Measurements from ENCODE around the gene SERP2. TPM values are rescaled to one million over a fixed set of nuclear protein-coding genes. Genes with fewer than 3 reads are reported as not detected.

The SERP2 gene
- total RNA-seq, 2 donors from 2014 or later: 1.6 to 5.2 TPM

DNA sequence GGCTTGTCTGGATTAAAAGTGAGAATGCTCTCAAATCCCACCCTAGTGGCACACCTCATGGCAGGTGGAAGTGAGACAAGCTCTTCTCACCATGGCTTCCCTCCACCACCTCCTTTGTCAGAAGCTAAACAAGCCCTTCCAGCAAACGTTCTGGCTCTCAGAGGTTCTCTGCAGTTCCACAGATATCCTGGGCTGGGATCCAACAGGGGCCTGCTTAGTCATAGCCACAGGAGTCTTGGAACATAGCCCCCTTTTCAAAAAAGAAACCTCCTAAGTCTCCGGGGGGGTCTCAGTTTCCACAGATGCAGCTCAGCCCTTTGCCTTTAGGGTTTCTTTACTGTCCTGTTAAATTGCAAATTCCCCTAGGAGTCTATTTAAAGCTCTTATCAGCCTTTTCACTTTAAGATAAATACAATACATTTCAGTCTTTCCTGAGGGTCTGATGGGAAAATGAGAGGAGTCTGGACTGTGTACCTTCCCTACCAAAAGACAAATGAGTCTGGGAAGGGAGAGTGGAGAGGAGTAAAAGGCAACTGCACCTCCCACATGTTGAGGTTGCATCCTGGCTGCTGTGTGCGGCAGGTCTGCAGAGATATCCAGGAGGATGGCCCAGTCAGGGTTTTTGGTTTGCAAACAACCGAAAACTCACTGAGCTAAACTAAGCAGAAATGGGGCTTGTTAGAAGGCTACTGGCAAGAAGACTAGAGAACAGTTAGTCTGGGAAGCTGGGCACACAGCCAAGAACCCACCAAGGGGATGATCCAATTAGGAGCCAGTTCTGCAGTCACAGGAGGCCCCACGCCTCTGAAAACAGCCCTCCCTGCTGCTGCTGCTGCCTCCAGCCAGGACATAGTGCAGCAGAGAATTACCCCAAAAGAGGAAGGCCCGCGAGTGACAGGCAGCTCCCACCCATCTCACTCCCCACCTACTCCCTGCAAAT lies 41.4 kb upstream of the SERP2 start:
- intact Hi-C loops (cut with DNase I): no loop called here

DNA sequence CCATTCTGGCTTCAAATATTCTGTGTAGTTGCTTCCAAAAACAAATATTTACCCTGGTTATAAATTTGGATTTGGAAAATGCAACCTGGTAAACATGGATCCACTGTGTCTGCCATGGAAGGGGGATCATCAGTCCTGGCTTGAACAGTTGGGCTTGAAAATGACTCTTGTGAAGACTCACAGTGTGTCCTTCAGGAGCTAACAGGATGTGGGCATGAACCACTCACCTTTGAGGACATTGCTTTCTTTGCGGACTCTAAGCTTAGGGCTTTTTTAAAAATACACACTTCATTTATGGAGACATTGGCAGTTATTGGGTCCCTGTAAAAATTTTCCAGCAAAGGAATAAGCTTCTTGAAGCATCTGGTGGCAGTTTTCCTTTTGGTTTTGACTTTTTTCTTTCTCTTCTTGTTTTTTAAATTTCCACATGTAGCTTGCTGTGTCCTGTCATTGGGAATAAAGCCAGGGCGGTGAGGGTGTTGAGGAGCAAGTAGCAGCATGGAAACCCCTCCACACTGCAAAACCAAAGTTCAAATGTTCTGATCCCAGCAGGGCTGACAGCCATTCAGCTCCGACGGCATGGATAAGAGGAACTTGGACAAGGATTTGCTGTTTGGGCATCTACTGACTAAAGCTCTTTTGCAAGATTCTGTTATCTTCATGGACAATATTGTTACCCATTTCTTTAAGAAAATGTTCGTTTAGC lies 39.5 kb upstream of the SERP2 start:
- Histone ChIP-seq H3K27me3 (no peaks in the 10 kb centered on the region), H3K36me3 (replicated peaks in 1 of 2; ENCODE audit: insufficient read depth in 1 of 2, low read depth in 2 of 2) (no peaks in the 10 kb centered on the region), H3K4me3 (no peak overlapping the region), H3K27ac (no peak overlapping the region), H3K4me1 (no peaks in the 10 kb centered on the region), H3K9me3 (no peaks in the 10 kb centered on the region)
- no peak for ATAC-seq
- intact Hi-C loops (cut with DNase I): no loop called here
- no peak for DNase-seq
- TF ChIP-seq POLR2A (IDR thresholded peaks at IDR 0.05): no peak
- TF ChIP-seq, protein P1, sequence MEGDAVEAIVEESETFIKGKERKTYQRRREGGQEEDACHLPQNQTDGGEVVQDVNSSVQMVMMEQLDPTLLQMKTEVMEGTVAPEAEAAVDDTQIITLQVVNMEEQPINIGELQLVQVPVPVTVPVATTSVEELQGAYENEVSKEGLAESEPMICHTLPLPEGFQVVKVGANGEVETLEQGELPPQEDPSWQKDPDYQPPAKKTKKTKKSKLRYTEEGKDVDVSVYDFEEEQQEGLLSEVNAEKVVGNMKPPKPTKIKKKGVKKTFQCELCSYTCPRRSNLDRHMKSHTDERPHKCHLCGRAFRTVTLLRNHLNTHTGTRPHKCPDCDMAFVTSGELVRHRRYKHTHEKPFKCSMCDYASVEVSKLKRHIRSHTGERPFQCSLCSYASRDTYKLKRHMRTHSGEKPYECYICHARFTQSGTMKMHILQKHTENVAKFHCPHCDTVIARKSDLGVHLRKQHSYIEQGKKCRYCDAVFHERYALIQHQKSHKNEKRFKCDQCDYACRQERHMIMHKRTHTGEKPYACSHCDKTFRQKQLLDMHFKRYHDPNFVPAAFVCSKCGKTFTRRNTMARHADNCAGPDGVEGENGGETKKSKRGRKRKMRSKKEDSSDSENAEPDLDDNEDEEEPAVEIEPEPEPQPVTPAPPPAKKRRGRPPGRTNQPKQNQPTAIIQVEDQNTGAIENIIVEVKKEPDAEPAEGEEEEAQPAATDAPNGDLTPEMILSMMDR (IDR thresholded peaks at IDR 0.05): no peak
- 68 to 69% methylated on average over 5 of the region's 5 CpGs for WGBS, 2 donors

More for the DNA sequence above, 41.4 kb upstream of the SERP2 start:
- DNase-seq: peak in 3 of 4 donors; percentile 43 to 51 (median 45)
- TF ChIP-seq, protein P1 (IDR thresholded peaks at IDR 0.05): no peak
- TF ChIP-seq POLR2A (IDR thresholded peaks at IDR 0.05): no peak
- no peaks in the 10 kb centered on the region for H3K36me3 ChIP-seq (replicated peaks in 1 of 2; ENCODE audit: insufficient read depth in 1 of 2, low read depth in 2 of 2)
- 41 to 63% methylated on average over 6 to 7 of the region's 7 CpGs for WGBS, 2 donors
- H3K27me3 ChIP-seq: no peaks in the 10 kb centered on the region
- no peak overlapping the region for H3K27ac ChIP-seq
- H3K4me1 ChIP-seq: no peaks in the 10 kb centered on the region
- ATAC-seq: no peak
- no peaks in the 10 kb centered on the region for H3K9me3 ChIP-seq
- H3K4me3 ChIP-seq: no peak overlapping the region

DNA sequence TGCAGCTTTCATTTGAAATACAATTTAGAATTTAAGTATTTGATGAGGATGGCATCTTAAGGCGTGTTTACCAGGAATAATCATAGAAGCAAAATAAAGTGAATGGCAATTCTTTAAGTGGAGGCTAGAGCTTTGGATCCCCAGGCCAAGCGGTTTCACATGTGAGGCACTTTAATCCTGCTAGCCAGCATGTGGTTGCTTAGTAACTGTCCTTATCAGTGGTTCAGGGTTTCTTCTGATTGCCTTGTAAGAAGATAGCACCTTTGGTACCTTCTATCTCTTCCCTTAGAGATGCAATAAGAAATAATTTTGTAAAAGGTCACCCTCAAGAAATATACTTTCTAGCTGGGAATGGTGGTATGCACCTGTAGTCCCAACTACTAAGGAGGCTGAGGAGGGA lies 38.9 kb upstream of the SERP2 start:
- no peak for ATAC-seq
- Histone ChIP-seq H3K36me3 (replicated peaks in 1 of 2; ENCODE audit: insufficient read depth in 1 of 2, low read depth in 2 of 2) (no peaks in the 10 kb centered on the region), H3K4me1 (no peaks in the 10 kb centered on the region), H3K4me3 (no peak overlapping the region), H3K9me3 (no peaks in the 10 kb centered on the region), H3K27ac (no peak overlapping the region), H3K27me3 (no peaks in the 10 kb centered on the region)
- TF ChIP-seq, protein P1 (IDR thresholded peaks at IDR 0.05): no peak
- no peak for TF ChIP-seq POLR2A (IDR thresholded peaks at IDR 0.05)
- DNase-seq: no peak
- intact Hi-C loops (cut with DNase I): no loop called here
- WGBS, 2 donors: 75 to 87% methylated on average over 2 of the region's 2 CpGs

DNA sequence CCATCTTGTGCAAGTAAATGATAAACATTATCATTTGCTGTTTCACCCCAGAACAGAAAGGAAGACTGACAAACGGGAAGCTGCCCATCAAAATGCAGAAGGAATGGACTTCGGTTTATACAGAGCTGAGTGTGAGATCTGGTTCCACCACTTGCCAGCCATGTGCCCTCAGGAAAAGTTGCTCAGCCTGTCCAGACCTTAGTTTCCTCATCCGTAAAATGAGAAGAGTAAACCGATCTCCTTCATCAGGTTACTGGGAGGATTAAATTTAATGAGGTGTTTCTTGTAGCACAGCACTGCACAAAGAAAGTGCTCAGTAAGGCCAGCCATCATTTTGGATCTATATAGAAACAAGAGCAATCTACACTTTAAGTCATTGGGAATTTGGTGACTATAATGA lies 36.7 kb upstream of the SERP2 start:
- intact Hi-C loops (cut with DNase I): no loop called here
- 83 to 87% methylated on average over 4 of the region's 4 CpGs for WGBS, 2 donors
- DNase-seq: no peak

More for the DNA sequence above, 36.7 kb upstream of the SERP2 start:
- H3K9me3 ChIP-seq: no peaks in the 10 kb centered on the region
- no peak for ATAC-seq
- no peaks in the 10 kb centered on the region for H3K36me3 ChIP-seq (replicated peaks in 1 of 2; ENCODE audit: insufficient read depth in 1 of 2, low read depth in 2 of 2)
- no peak overlapping the region for H3K4me3 ChIP-seq
- H3K4me1 ChIP-seq: no peaks in the 10 kb centered on the region
- TF ChIP-seq, protein P1 (IDR thresholded peaks at IDR 0.05): no peak
- no peak for TF ChIP-seq POLR2A (IDR thresholded peaks at IDR 0.05)
- no peaks in the 10 kb centered on the region for H3K27me3 ChIP-seq
- no peak overlapping the region for H3K27ac ChIP-seq
